ENCODE measurements around the gene UBB. TPM values are rescaled to one million over a fixed set of nuclear protein-coding genes. Genes with fewer than 3 reads are reported as not detected.

Gene UBB
- polyA plus RNA-seq, 1 donor from 2014 or later: 2,318 TPM

DNA sequence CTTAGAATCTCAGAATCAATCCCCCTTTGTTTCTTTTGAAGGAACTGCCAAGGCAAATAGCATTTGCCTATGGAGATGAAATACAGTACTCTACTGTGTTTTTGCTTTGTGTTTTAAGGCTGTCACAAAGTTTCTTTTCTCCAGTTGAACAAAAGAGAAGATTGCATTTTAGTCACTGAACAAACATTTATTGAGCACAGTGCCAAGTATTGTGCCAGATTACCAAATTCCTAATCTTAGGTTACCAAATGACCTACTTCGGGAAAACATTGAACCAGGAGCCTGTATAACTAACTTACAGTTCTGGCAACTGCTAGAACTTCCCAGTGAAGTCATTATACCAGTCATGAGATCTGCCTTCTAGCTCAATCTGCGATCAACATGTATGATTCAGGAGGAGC lies 3.0 kb upstream of the UBB start:
- Histone ChIP-seq H3K9me3 (ENCODE audit: low read length) (no peaks in the 10 kb centered on the region), H3K4me3 (ENCODE audit: low read length) (no peak overlapping the region), H3K9me2 (ENCODE audit: insufficient read depth, low read length) (no peaks in the 10 kb centered on the region), H2AFZ (ENCODE audit: low read depth, low read length) (no peak overlapping the region), H3K79me2 (replicated peaks; ENCODE audit: insufficient read depth, low read length) (peaks cover 6% of the 10 kb centered on the region), H3K9ac (ENCODE audit: low read length) (no peak overlapping the region), H3K27ac (ENCODE audit: low read length) (no peak overlapping the region), H3K4me2 (ENCODE audit: low read length) (no peak overlapping the region), H3K27me3 (ENCODE audit: insufficient read depth, low read depth, low read length) (no peaks in the 10 kb centered on the region), H4K20me1 (ENCODE audit: insufficient read depth) (no peaks in the 10 kb centered on the region), H3K36me3 (ENCODE audit: insufficient read depth, low read length) (no peaks in the 10 kb centered on the region), H3F3A (ENCODE audit: insufficient read depth, low read length, poor library complexity, severe bottlenecking) (no peaks in the 10 kb centered on the region)
- TF ChIP-seq, protein P1, sequence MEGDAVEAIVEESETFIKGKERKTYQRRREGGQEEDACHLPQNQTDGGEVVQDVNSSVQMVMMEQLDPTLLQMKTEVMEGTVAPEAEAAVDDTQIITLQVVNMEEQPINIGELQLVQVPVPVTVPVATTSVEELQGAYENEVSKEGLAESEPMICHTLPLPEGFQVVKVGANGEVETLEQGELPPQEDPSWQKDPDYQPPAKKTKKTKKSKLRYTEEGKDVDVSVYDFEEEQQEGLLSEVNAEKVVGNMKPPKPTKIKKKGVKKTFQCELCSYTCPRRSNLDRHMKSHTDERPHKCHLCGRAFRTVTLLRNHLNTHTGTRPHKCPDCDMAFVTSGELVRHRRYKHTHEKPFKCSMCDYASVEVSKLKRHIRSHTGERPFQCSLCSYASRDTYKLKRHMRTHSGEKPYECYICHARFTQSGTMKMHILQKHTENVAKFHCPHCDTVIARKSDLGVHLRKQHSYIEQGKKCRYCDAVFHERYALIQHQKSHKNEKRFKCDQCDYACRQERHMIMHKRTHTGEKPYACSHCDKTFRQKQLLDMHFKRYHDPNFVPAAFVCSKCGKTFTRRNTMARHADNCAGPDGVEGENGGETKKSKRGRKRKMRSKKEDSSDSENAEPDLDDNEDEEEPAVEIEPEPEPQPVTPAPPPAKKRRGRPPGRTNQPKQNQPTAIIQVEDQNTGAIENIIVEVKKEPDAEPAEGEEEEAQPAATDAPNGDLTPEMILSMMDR (IDR thresholded peaks at IDR 0.05; ENCODE audit: poor library complexity, severe bottlenecking): no peak
- no peak for TF ChIP-seq EP300 (conservative IDR thresholded peaks at IDR 0.05; ENCODE audit: poor library complexity, severe bottlenecking)
- TF ChIP-seq SMC3 (conservative IDR thresholded peaks at IDR 0.05; ENCODE audit: poor library complexity): no peak
- TF ChIP-seq RAD21 (conservative IDR thresholded peaks at IDR 0.05): no peak
- no peak for TF ChIP-seq POLR2AphosphoS5 (IDR thresholded peaks at IDR 0.05)
- TF ChIP-seq TAF1 (IDR thresholded peaks at IDR 0.05; ENCODE audit: low read depth): no peak
- no peak for TF ChIP-seq EZH2 (IDR thresholded peaks at IDR 0.05; ENCODE audit: borderline replicate concordance, insufficient read depth, low read length, poor library complexity, severe bottlenecking)
- TF ChIP-seq, protein P2, sequence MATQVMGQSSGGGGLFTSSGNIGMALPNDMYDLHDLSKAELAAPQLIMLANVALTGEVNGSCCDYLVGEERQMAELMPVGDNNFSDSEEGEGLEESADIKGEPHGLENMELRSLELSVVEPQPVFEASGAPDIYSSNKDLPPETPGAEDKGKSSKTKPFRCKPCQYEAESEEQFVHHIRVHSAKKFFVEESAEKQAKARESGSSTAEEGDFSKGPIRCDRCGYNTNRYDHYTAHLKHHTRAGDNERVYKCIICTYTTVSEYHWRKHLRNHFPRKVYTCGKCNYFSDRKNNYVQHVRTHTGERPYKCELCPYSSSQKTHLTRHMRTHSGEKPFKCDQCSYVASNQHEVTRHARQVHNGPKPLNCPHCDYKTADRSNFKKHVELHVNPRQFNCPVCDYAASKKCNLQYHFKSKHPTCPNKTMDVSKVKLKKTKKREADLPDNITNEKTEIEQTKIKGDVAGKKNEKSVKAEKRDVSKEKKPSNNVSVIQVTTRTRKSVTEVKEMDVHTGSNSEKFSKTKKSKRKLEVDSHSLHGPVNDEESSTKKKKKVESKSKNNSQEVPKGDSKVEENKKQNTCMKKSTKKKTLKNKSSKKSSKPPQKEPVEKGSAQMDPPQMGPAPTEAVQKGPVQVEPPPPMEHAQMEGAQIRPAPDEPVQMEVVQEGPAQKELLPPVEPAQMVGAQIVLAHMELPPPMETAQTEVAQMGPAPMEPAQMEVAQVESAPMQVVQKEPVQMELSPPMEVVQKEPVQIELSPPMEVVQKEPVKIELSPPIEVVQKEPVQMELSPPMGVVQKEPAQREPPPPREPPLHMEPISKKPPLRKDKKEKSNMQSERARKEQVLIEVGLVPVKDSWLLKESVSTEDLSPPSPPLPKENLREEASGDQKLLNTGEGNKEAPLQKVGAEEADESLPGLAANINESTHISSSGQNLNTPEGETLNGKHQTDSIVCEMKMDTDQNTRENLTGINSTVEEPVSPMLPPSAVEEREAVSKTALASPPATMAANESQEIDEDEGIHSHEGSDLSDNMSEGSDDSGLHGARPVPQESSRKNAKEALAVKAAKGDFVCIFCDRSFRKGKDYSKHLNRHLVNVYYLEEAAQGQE (IDR thresholded peaks at IDR 0.05; ENCODE audit: borderline replicate concordance): no peak
- TF ChIP-seq MXI1 (conservative IDR thresholded peaks at IDR 0.05; ENCODE audit: poor library complexity, severe bottlenecking): no peak

DNA sequence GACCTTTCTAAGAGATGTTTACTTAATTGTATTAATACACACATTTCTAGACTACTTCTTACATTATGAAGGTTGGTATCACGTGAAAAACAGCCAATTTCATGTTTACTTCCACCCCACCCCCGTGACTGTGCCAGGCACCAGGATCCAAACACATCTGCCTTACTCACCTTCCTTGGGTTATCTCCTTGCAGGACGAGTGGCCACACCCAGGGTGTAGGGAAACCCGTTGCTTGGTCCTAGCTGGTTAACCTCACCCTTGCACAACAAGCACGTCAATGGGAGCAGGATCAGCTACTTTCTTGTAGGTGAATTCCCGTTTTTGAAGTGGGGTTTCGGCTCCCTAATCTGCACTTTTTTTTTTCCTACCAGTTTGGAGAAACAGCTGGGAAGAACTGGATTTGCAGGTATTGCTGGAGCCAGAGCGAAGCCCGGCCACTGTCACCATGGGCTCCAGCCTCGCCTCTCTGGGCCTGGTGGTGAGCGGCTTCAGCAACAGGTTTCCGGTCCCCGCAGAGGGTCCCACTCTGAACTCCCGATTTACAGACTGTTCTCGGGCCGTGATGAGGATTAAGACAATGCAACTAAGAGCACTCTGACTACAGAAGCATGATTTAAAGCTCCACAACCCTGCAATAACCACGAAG lies 2.1 kb upstream of the UBB start:
- TF ChIP-seq EP300 (conservative IDR thresholded peaks at IDR 0.05; ENCODE audit: poor library complexity, severe bottlenecking) (no peak), POLR2AphosphoS5 (IDR thresholded peaks at IDR 0.05) (no peak), MXI1 (conservative IDR thresholded peaks at IDR 0.05; ENCODE audit: poor library complexity, severe bottlenecking) (no peak), RAD21 (conservative IDR thresholded peaks at IDR 0.05) (no peak), SMC3 (conservative IDR thresholded peaks at IDR 0.05; ENCODE audit: poor library complexity) (no peak), EZH2 (IDR thresholded peaks at IDR 0.05; ENCODE audit: borderline replicate concordance, insufficient read depth, low read length, poor library complexity, severe bottlenecking) (no peak), TAF1 (IDR thresholded peaks at IDR 0.05; ENCODE audit: low read depth) (no peak)
- TF ChIP-seq, protein P1 (IDR thresholded peaks at IDR 0.05; ENCODE audit: poor library complexity, severe bottlenecking): no peak
- TF ChIP-seq, protein P2 (IDR thresholded peaks at IDR 0.05; ENCODE audit: borderline replicate concordance): no peak
- no peaks in the 10 kb centered on the region for H3F3A ChIP-seq (ENCODE audit: insufficient read depth, low read length, poor library complexity, severe bottlenecking)
- H3K27ac ChIP-seq (ENCODE audit: low read length): no peak overlapping the region
- no peak overlapping the region for H2AFZ ChIP-seq (ENCODE audit: low read depth, low read length)
- H3K27me3 ChIP-seq (ENCODE audit: insufficient read depth, low read depth, low read length): no peaks in the 10 kb centered on the region
- peaks cover 14% of the 10 kb centered on the region for H3K79me2 ChIP-seq (replicated peaks; ENCODE audit: insufficient read depth, low read length)
- H3K4me3 ChIP-seq (ENCODE audit: low read length): no peak overlapping the region
- no peaks in the 10 kb centered on the region for H3K9me2 ChIP-seq (ENCODE audit: insufficient read depth, low read length)
- H3K4me2 ChIP-seq (ENCODE audit: low read length): no peak overlapping the region
- no peak overlapping the region for H3K9ac ChIP-seq (ENCODE audit: low read length)
- no peaks in the 10 kb centered on the region for H4K20me1 ChIP-seq (ENCODE audit: insufficient read depth)
- no peaks in the 10 kb centered on the region for H3K36me3 ChIP-seq (ENCODE audit: insufficient read depth, low read length)
- no peaks in the 10 kb centered on the region for H3K9me3 ChIP-seq (ENCODE audit: low read length)
